ENCODE measurements around the gene ETV4.
A peak's percentile ranks its signal among the peaks of the same experiment; 100 is the strongest.

ETV4 gene

DNA sequence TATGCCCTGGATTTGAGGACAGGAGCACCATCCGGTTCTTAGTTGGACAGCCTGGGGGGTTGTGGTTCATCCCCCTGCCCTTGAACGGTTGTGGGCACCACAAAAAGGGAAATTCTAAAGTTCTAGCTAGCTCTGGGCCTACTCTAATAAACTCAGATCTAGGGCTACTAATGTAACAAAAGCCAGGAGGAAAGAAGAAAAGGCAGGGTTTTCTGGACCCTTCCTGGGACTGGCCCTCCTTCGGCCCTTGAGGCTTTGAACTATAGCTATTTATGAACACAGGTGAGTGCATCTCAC is 15.1 kb downstream of the ETV4 start:
- Histone ChIP-seq H4K8ac (ENCODE audit: low read length) (peak overlapping the region; percentile 14), H3K79me1 (replicated peaks; ENCODE audit: low read length, poor library complexity, severe bottlenecking) (peaks cover 18% of the 10 kb centered on the region), H3K27ac (ENCODE audit: low read length, poor library complexity, severe bottlenecking) (peak overlapping the region; percentile 95), H2BK15ac (ENCODE audit: low read depth, poor library complexity, severe bottlenecking) (no peak overlapping the region), H3K18ac (ENCODE audit: low read depth in 1 of 2, low read length in 2 of 2) (peak overlapping the region in 1 of 2 experiments; percentile 17), H3K23ac (ENCODE audit: low read length in 2 of 2) (no peak overlapping the region), H3K4me2 (ENCODE audit: low read length, poor library complexity, severe bottlenecking) (peak overlapping the region; percentile 15), H3K9ac (ENCODE audit: low read length) (no peak overlapping the region), H3K4me1 (ENCODE audit: control insufficient read depth, insufficient read depth, low read depth, low read length) (peaks cover 25% of the 10 kb centered on the region), H2BK5ac (ENCODE audit: low read depth, low read length, poor library complexity, severe bottlenecking) (no peak overlapping the region), H2AK5ac (ENCODE audit: low read length, severe bottlenecking) (peak overlapping the region; percentile 25), H2AFZ (ENCODE audit: low read depth, low read length) (no peak overlapping the region), H3K9me3 (ENCODE audit: control insufficient read depth, low read length) (no peaks in the 10 kb centered on the region), H3K4me3 (ENCODE audit: insufficient read depth in 1 of 2, low read depth in 1 of 2, low read length in 2 of 2) (no peak overlapping the region), H3K4ac (ENCODE audit: low read depth in 1 of 2, low read length in 2 of 2) (peak overlapping the region; percentile 73 to 75), H3K27me3 (ENCODE audit: control insufficient read depth in 1 of 2, insufficient read depth in 1 of 2, low read length in 2 of 2) (no peaks in the 10 kb centered on the region), H2BK12ac (ENCODE audit: low read length in 2 of 2) (peak overlapping the region in 1 of 2 experiments; percentile 7), H2BK120ac (ENCODE audit: low read depth, low read length) (no peak overlapping the region), H4K91ac (ENCODE audit: low read length) (peak overlapping the region; percentile 48), H3K36me3 (ENCODE audit: control insufficient read depth in 1 of 2, insufficient read depth in 2 of 2, low read depth in 1 of 2, low read length in 2 of 2) (peaks cover 20 to 31% of the 10 kb centered on the region in 2 experiments), H3K14ac (ENCODE audit: low read length in 2 of 2) (no peak overlapping the region)
- DNase-seq, result no peak
- 42% methylated on average over 3 of the region's 3 CpGs for whole genome bisulfite sequencing

DNA sequence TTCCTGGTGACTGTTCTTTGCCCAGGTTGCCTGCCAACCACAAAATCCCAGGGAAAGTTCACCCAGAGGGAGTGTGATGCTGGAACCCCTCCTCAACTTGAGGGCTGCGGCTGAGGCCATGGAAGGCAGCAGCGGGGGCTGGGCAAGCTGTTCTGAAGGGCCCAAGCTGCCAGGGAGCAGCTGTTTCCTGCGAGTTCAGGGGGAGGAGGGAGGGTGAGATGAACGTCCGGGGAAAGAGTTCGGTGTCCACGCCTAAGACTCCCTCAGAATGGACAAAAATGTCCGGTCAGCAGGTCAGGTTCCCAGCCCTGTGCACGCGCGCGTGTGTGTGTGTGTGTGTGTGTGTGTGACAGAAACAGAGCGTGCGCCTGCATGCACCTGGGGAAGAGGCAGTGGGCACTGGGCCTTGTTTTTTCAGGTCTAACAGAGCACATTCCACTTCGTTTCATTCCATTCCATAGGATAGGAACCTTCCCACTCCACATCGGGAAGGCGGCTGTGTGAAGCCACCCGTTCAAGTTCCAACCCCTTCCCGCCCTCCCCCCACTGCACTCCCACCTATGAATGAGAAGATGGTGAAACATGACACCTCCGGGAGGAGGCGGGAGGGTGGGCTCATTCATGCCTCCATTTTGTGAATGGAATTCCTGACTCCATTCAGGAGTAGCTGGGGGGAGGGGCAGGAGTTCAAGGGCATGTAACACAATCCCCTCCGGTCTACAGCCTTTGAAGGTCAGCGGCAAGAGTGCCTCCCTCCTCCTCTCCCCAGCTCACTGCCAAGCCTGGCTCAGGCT is 15.7 kb downstream of the ETV4 start:
- 1% methylated on average over 11 of the region's 23 CpGs for WGBS
- Histone ChIP-seq H3K4me2 (ENCODE audit: low read length, poor library complexity, severe bottlenecking) (peak overlapping the region; percentile 61), H2BK120ac (ENCODE audit: low read depth, low read length) (peak overlapping the region; percentile 92), H3K27me3 (ENCODE audit: control insufficient read depth in 1 of 2, insufficient read depth in 1 of 2, low read length in 2 of 2) (no peaks in the 10 kb centered on the region), H4K8ac (ENCODE audit: low read length) (peak overlapping the region; percentile 99), H3K14ac (ENCODE audit: low read length in 2 of 2) (no peak overlapping the region), H3K9ac (ENCODE audit: low read length) (peak overlapping the region; percentile 74), H3K4ac (ENCODE audit: low read depth in 1 of 2, low read length in 2 of 2) (peak overlapping the region; percentile 79 to 95), H3K27ac (ENCODE audit: low read length, poor library complexity, severe bottlenecking) (peak overlapping the region; percentile 95), H3K23ac (ENCODE audit: low read length in 2 of 2) (no peak overlapping the region), H2AFZ (ENCODE audit: low read depth, low read length) (peak overlapping the region; percentile 36), H3K36me3 (ENCODE audit: control insufficient read depth in 1 of 2, insufficient read depth in 2 of 2, low read depth in 1 of 2, low read length in 2 of 2) (peaks cover 25 to 36% of the 10 kb centered on the region in 2 experiments), H4K91ac (ENCODE audit: low read length) (peak overlapping the region; percentile 99), H3K9me3 (ENCODE audit: control insufficient read depth, low read length) (no peaks in the 10 kb centered on the region), H3K4me1 (ENCODE audit: control insufficient read depth, insufficient read depth, low read depth, low read length) (peaks cover 27% of the 10 kb centered on the region), H3K18ac (ENCODE audit: low read depth in 1 of 2, low read length in 2 of 2) (peak overlapping the region; percentile 96 to 97), H3K79me1 (replicated peaks; ENCODE audit: low read length, poor library complexity, severe bottlenecking) (peaks cover 18% of the 10 kb centered on the region), H2BK5ac (ENCODE audit: low read depth, low read length, poor library complexity, severe bottlenecking) (peak overlapping the region; percentile 60), H2AK5ac (ENCODE audit: low read length, severe bottlenecking) (no peak overlapping the region), H2BK15ac (ENCODE audit: low read depth, poor library complexity, severe bottlenecking) (peak overlapping the region; percentile 92), H2BK12ac (ENCODE audit: low read length in 2 of 2) (peak overlapping the region; percentile 81 to 97), H3K4me3 (ENCODE audit: insufficient read depth in 1 of 2, low read depth in 1 of 2, low read length in 2 of 2) (peak overlapping the region in 1 of 2 experiments; percentile 43)
- peak; percentile 94 for DNase-seq

- peak overlapping the region; percentile 79 to 95 for H3K4ac ChIP-seq (ENCODE audit: low read depth in 1 of 2, low read length in 2 of 2)
- peaks cover 29% of the 10 kb centered on the region for H3K4me1 ChIP-seq (ENCODE audit: control insufficient read depth, insufficient read depth, low read depth, low read length)
- 78% methylated on average over 5 of the region's 6 CpGs for WGBS
- peak overlapping the region; percentile 95 for H3K27ac ChIP-seq (ENCODE audit: low read length, poor library complexity, severe bottlenecking)
- H4K91ac ChIP-seq (ENCODE audit: low read length), result peak overlapping the region; percentile 99
- peaks cover 31 to 40% of the 10 kb centered on the region in 2 experiments for H3K36me3 ChIP-seq (ENCODE audit: control insufficient read depth in 1 of 2, insufficient read depth in 2 of 2, low read depth in 1 of 2, low read length in 2 of 2)
- H2BK15ac ChIP-seq (ENCODE audit: low read depth, poor library complexity, severe bottlenecking), result peak overlapping the region; percentile 92
- peak overlapping the region; percentile 61 for H3K4me2 ChIP-seq (ENCODE audit: low read length, poor library complexity, severe bottlenecking)
- peak overlapping the region in 1 of 2 experiments; percentile 96 for H3K14ac ChIP-seq (ENCODE audit: low read length in 2 of 2)
- peak overlapping the region; percentile 96 to 97 for H3K18ac ChIP-seq (ENCODE audit: low read depth in 1 of 2, low read length in 2 of 2)
- no peak overlapping the region for H2AFZ ChIP-seq (ENCODE audit: low read depth, low read length)
- H3K27me3 ChIP-seq (ENCODE audit: control insufficient read depth in 1 of 2, insufficient read depth in 1 of 2, low read length in 2 of 2), result no peaks in the 10 kb centered on the region
- no peak overlapping the region for H3K23ac ChIP-seq (ENCODE audit: low read length in 2 of 2)
- H4K8ac ChIP-seq (ENCODE audit: low read length), result peak overlapping the region; percentile 99
- H3K79me1 ChIP-seq (replicated peaks; ENCODE audit: low read length, poor library complexity, severe bottlenecking), result peaks cover 18% of the 10 kb centered on the region
- peak overlapping the region in 1 of 2 experiments; percentile 43 for H3K4me3 ChIP-seq (ENCODE audit: insufficient read depth in 1 of 2, low read depth in 1 of 2, low read length in 2 of 2)
- peak overlapping the region; percentile 74 for H3K9ac ChIP-seq (ENCODE audit: low read length)
- H2AK5ac ChIP-seq (ENCODE audit: low read length, severe bottlenecking), result peak overlapping the region; percentile 95
- H2BK120ac ChIP-seq (ENCODE audit: low read depth, low read length), result peak overlapping the region; percentile 92
- peak overlapping the region; percentile 81 to 97 for H2BK12ac ChIP-seq (ENCODE audit: low read length in 2 of 2)
- H2BK5ac ChIP-seq (ENCODE audit: low read depth, low read length, poor library complexity, severe bottlenecking), result peak overlapping the region; percentile 60
- DNase-seq, result no peak
- no peaks in the 10 kb centered on the region for H3K9me3 ChIP-seq (ENCODE audit: control insufficient read depth, low read length)
These were observed 16.2 kb downstream of the ETV4 start for GRCh38 chr17:43529947-43530287.

GRCh38 chr17:43528988-43529814 is 16.9 kb downstream of the ETV4 start:
- Histone ChIP-seq H3K4me1 (ENCODE audit: control insufficient read depth, insufficient read depth, low read depth, low read length) (peaks cover 30% of the 10 kb centered on the region), H3K23ac (ENCODE audit: low read length in 2 of 2) (no peak overlapping the region), H3K14ac (ENCODE audit: low read length in 2 of 2) (no peak overlapping the region), H3K4me2 (ENCODE audit: low read length, poor library complexity, severe bottlenecking) (no peak overlapping the region), H3K18ac (ENCODE audit: low read depth in 1 of 2, low read length in 2 of 2) (peak overlapping the region; percentile 40 to 96), H3K27me3 (ENCODE audit: control insufficient read depth in 1 of 2, insufficient read depth in 1 of 2, low read length in 2 of 2) (no peaks in the 10 kb centered on the region), H2AFZ (ENCODE audit: low read depth, low read length) (no peak overlapping the region), H2BK12ac (ENCODE audit: low read length in 2 of 2) (peak overlapping the region; percentile 81 to 97), H3K9ac (ENCODE audit: low read length) (no peak overlapping the region), H4K8ac (ENCODE audit: low read length) (peak overlapping the region; percentile 99), H3K79me1 (replicated peaks; ENCODE audit: low read length, poor library complexity, severe bottlenecking) (peaks cover 18% of the 10 kb centered on the region), H3K4ac (ENCODE audit: low read depth in 1 of 2, low read length in 2 of 2) (peak overlapping the region; percentile 90 to 95), H2BK120ac (ENCODE audit: low read depth, low read length) (peak overlapping the region; percentile 92), H2BK5ac (ENCODE audit: low read depth, low read length, poor library complexity, severe bottlenecking) (no peak overlapping the region), H4K91ac (ENCODE audit: low read length) (peak overlapping the region; percentile 99), H2AK5ac (ENCODE audit: low read length, severe bottlenecking) (peak overlapping the region; percentile 95), H3K36me3 (ENCODE audit: control insufficient read depth in 1 of 2, insufficient read depth in 2 of 2, low read depth in 1 of 2, low read length in 2 of 2) (peaks cover 38 to 46% of the 10 kb centered on the region in 2 experiments), H3K4me3 (ENCODE audit: insufficient read depth in 1 of 2, low read depth in 1 of 2, low read length in 2 of 2) (no peak overlapping the region), H3K27ac (ENCODE audit: low read length, poor library complexity, severe bottlenecking) (peak overlapping the region; percentile 95), H3K9me3 (ENCODE audit: control insufficient read depth, low read length) (no peaks in the 10 kb centered on the region), H2BK15ac (ENCODE audit: low read depth, poor library complexity, severe bottlenecking) (peak overlapping the region; percentile 17)
- 96% methylated on average over 20 of the region's 20 CpGs for WGBS
- no peak for DNase-seq
